ENCODE data around the gene WDR6. TPM values are rescaled to one million over a fixed set of nuclear protein-coding genes. Genes with fewer than 3 reads are reported as not detected.
A peak's percentile ranks its signal among the peaks of the same experiment; 100 is the strongest.

The WDR6 gene
- total RNA-seq, 1 donor = 75.6 TPM

GRCh38 chr3:49015072-49015471, 7.9 kb downstream of the WDR6 start:
- no peak for TF ChIP-seq CTCF (IDR thresholded peaks at IDR 0.05; ENCODE audit: insufficient read depth, low read depth, low read length)
- no peak overlapping the region for H3K4me3 ChIP-seq (ENCODE audit: low read depth, low read length)
- no peak for DNase-seq (ENCODE audit: low read depth)

- no peak for TF ChIP-seq CTCF (IDR thresholded peaks at IDR 0.05; ENCODE audit: insufficient read depth, low read depth, low read length)
- H3K4me3 ChIP-seq (ENCODE audit: low read depth, low read length) = no peak overlapping the region
- DNase-seq (ENCODE audit: low read depth) = no peak
Measured at GRCh38 chr3:49015765-49016164, 8.6 kb downstream of the WDR6 start.

GRCh38 chr3:49016414-49017228, 9.4 kb downstream of the WDR6 start:
- no peak for TF ChIP-seq CTCF (IDR thresholded peaks at IDR 0.05; ENCODE audit: insufficient read depth, low read depth, low read length)

GRCh38 chr3:49017229-49017970, 10.2 kb downstream of the WDR6 start:
- H3K4me3 ChIP-seq (ENCODE audit: low read depth, low read length) = peak overlapping the region; percentile 86
- TF ChIP-seq CTCF (IDR thresholded peaks at IDR 0.05; ENCODE audit: insufficient read depth, low read depth, low read length) = no peak
- no peak for DNase-seq (ENCODE audit: low read depth)

More at GRCh38 chr3:49016414-49017228, 9.4 kb downstream of the WDR6 start:
- DNase-seq (ENCODE audit: low read depth) = no peak
- H3K4me3 ChIP-seq (ENCODE audit: low read depth, low read length) = no peak overlapping the region

- TF ChIP-seq CTCF (IDR thresholded peaks at IDR 0.05; ENCODE audit: insufficient read depth, low read depth, low read length) = no peak
- H3K4me3 ChIP-seq (ENCODE audit: low read depth, low read length) = peak within 1 kb of the TSS; percentile 86
- peak; percentile 60 for DNase-seq (ENCODE audit: low read depth)
Measured at GRCh38 chr3:49017971-49018706, 10.9 kb downstream of the WDR6 start, which contains the start of gene DALRD3. Gene DALRD3 (minus strand): TSS chr3:49018580. CDS start chr3:49018564, 16 bp downstream.

GRCh38 chr3:49018707-49019006, 11.5 kb downstream of the WDR6 start:
- H3K4me3 ChIP-seq (ENCODE audit: low read depth, low read length) = peak overlapping the region; percentile 86
- no peak for TF ChIP-seq CTCF (IDR thresholded peaks at IDR 0.05; ENCODE audit: insufficient read depth, low read depth, low read length)
- DNase-seq (ENCODE audit: low read depth) = peak; percentile 12
